Calu3 (cell line): Measurements from ENCODE around the gene USP10. TPM values are rescaled to one million over a fixed set of nuclear protein-coding genes. Genes with fewer than 3 reads are reported as not detected.

Source experiments
- BruUV-seq: library from RNA; stranded (reverse); fragments of 400-500 nt; replicated peaks from 2 replicates; lab custom pipeline; 2021; lab: Mats Ljungman, UMichigan
- CTCF ChIA-PET: fragments of 300-600 bp; sonication (Branson Sonifier 250); formaldehyde crosslinking; loops from one replicate; lab custom pipeline; 2022; ENCODE audit warnings: antibody characterized with exemption; lab: Charles Lee
- DNase-seq: peaks from one replicate; pipeline ENCODE4 v3.0.0; 2022
- H3K27ac Mint-ChIP-seq: one replicate; pipeline ENCODE4 v1.8.0; 2022; ENCODE audit warnings: mixed read lengths; ENCODE audit not compliant: unreplicated experiment
- H3K27me3 Mint-ChIP-seq: one replicate; pipeline ENCODE4 v1.8.0; 2022; ENCODE audit warnings: mixed read lengths; ENCODE audit not compliant: unreplicated experiment
- H3K36me3 Mint-ChIP-seq: one replicate; pipeline ENCODE4 v1.8.0; 2022; ENCODE audit warnings: mild to moderate bottlenecking, moderate library complexity, mixed read lengths; ENCODE audit not compliant: insufficient read depth, unreplicated experiment
- H3K4me1 Mint-ChIP-seq: one replicate; pipeline ENCODE4 v1.8.0; 2022; ENCODE audit warnings: mild to moderate bottlenecking, low read depth, mixed read lengths; ENCODE audit not compliant: unreplicated experiment
- H3K4me3 Mint-ChIP-seq: one replicate; pipeline ENCODE4 v1.8.0; 2022; ENCODE audit warnings: mild to moderate bottlenecking, low read depth, moderate library complexity, mixed read lengths; ENCODE audit not compliant: unreplicated experiment
- H3K9me3 Mint-ChIP-seq: one replicate; pipeline ENCODE4 v1.8.0; 2022; ENCODE audit warnings: low read depth, mixed read lengths; ENCODE audit not compliant: unreplicated experiment
- intact Hi-C: fragments of 100-400 bp; cut with micrococcal nuclease; formaldehyde crosslinking; loops from one replicate; pipeline ENCODE4 v1.10.0; 2022; ENCODE audit not compliant: unreplicated experiment
- total RNA-seq: library from RNA; stranded (reverse); gene quantifications from 2 replicates; pipeline ENCODE4 v1.2.3, GENCODE V29; 2022
- TF ChIP-seq, protein P1 (sequence below): fragments of 200-600 bp; IDR thresholded peaks from one replicate; pipeline ENCODE4 v1.8.0; 2022; ENCODE audit warnings: antibody characterized with exemption; ENCODE audit not compliant: unreplicated experiment

USP10 gene
- total RNA-seq, 1 experiment from 2014 or later = 141 TPM

DNA sequence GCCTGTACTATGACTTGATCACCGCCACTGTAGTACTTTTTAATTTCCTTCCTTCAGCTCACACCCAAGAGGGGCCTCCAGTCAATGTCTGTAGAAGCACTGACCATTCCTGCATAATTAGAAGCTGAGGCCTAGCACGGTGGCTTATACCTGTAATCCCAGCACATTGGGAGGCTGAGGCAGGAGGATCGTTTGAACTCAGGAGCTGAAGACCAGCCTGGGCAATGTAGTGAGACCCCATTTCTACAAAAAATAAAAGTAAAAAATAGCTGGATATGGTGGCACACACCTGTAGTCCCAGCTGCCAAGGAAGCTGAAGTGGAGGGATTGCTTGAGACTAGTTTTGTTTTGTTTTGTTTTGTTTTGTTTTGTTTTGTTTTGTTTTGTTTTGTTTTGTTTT, 45.6 kb upstream of the USP10 start:
- BruUV-seq = no TSS peak
- Mint-ChIP-seq H3K27ac (no peak overlapping the region), H3K36me3 (peaks cover 80% of the 10 kb centered on the region), H3K27me3 (no peaks in the 10 kb centered on the region), H3K4me1 (peaks cover 21% of the 10 kb centered on the region), H3K9me3 (no peaks in the 10 kb centered on the region), H3K4me3 (no peak overlapping the region)
- CTCF ChIA-PET = no interaction called here
- DNase-seq = no peak
- TF ChIP-seq, protein P1, sequence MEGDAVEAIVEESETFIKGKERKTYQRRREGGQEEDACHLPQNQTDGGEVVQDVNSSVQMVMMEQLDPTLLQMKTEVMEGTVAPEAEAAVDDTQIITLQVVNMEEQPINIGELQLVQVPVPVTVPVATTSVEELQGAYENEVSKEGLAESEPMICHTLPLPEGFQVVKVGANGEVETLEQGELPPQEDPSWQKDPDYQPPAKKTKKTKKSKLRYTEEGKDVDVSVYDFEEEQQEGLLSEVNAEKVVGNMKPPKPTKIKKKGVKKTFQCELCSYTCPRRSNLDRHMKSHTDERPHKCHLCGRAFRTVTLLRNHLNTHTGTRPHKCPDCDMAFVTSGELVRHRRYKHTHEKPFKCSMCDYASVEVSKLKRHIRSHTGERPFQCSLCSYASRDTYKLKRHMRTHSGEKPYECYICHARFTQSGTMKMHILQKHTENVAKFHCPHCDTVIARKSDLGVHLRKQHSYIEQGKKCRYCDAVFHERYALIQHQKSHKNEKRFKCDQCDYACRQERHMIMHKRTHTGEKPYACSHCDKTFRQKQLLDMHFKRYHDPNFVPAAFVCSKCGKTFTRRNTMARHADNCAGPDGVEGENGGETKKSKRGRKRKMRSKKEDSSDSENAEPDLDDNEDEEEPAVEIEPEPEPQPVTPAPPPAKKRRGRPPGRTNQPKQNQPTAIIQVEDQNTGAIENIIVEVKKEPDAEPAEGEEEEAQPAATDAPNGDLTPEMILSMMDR = no peak
- intact Hi-C loops = no loop called here

DNA sequence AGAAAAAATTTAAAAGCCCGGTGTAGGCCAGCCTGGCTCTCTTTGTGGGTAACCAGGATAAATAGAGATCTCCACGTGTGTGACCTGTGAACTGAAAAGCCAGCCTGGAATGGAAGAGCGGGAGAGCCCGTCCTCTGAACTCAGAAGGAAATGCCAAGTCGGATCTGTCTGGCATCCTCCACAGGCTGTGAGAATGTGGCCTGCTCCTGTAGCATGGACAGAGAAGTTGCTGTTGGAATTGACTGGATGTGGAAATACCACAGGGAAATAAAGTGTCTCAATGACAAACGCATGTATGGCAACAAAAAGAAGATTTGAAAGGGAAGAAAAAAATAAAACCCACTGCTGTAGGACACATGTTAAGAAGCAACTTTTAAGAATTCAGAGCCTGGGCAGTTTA, 44.8 kb upstream of the USP10 start:
- TF ChIP-seq, protein P1 = no peak

DNA sequence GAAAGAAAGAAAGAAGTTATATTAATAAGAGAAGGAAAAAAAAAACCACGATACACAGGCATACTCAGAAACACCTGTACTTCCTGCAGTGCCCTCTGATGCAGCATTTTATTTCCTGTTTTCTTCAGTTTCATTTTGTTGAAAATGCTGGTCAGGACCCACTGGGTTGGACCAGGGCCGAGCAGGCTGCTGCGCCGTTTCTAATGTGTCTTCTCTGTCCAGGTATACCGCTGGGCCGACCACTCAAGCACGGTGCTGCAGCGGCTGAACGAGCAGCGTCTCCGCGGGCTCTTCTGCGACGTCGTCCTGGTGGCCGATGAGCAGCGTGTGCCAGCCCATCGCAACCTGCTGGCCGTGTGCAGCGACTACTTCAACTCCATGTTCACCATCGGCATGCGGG, 43.2 kb upstream of the USP10 start:
- Mint-ChIP-seq H3K27me3 (no peaks in the 10 kb centered on the region), H3K36me3 (peaks cover 61% of the 10 kb centered on the region), H3K4me3 (no peak overlapping the region), H3K4me1 (peaks cover under 1% of the 10 kb centered on the region), H3K9me3 (no peaks in the 10 kb centered on the region), H3K27ac (no peak overlapping the region)
- no peak for DNase-seq
- TF ChIP-seq, protein P1 = no peak
- BruUV-seq = no TSS peak
- CTCF ChIA-PET = interaction anchor here (0.8 kb wide), 1 partner anchor 28 kb away, joined by 4 read pairs; no protein-coding TSS in a partner anchor
- intact Hi-C loops = no loop called here

More for the DNA sequence above, 44.8 kb upstream of the USP10 start:
- intact Hi-C loops = no loop called here
- no peaks in the 10 kb centered on the region for H3K9me3 Mint-ChIP-seq
- CTCF ChIA-PET = interaction anchor here (0.7 kb wide), 1 partner anchor 78 kb away, joined by 4 read pairs; no protein-coding TSS in a partner anchor
- no peak overlapping the region for H3K27ac Mint-ChIP-seq
- H3K27me3 Mint-ChIP-seq = no peaks in the 10 kb centered on the region
- peaks cover 72% of the 10 kb centered on the region for H3K36me3 Mint-ChIP-seq
- no peak for DNase-seq
- H3K4me1 Mint-ChIP-seq = peaks cover 17% of the 10 kb centered on the region
- H3K4me3 Mint-ChIP-seq = no peak overlapping the region
- no TSS peak for BruUV-seq

DNA sequence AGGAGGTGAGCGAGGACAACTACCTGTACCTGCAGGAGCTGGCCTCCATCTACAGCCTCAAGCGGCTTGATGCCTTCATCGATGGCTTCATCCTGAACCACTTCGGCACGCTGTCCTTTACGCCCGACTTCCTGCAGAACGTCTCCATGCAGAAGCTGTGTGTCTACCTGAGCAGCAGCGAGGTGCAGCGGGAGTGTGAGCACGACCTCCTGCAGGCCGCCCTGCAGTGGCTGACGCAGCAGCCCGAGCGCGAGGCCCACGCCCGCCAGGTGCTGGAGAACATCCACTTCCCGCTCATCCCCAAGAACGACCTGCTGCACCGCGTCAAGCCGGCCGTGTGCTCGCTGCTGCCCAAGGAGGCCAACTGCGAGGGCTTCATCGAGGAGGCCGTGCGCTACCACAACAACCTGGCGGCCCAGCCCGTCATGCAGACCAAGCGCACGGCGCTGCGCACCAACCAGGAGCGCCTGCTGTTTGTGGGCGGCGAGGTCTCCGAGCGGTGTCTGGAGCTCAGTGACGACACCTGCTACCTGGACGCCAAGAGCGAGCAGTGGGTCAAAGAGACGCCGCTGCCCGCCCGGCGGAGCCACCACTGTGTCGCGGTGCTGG, 42.5 kb upstream of the USP10 start:
- Mint-ChIP-seq H3K4me3 (no peak overlapping the region), H3K36me3 (peaks cover 57% of the 10 kb centered on the region), H3K27me3 (no peaks in the 10 kb centered on the region), H3K9me3 (no peaks in the 10 kb centered on the region), H3K27ac (no peak overlapping the region), H3K4me1 (no peaks in the 10 kb centered on the region)
- TF ChIP-seq, protein P1 = no peak
- no peak for DNase-seq
- CTCF ChIA-PET = interaction anchor here (0.8 kb wide), 1 partner anchor 29 kb away, joined by 4 read pairs; no protein-coding TSS in a partner anchor
- BruUV-seq = no TSS peak
- intact Hi-C loops = no loop called here
